SU-DHL-6 (cell line): Measurements from ENCODE around the gene FLT3LG.

Experiments used
- CTCF ChIP-seq: fragments of 200-600 bp; sonication (generic); IDR thresholded peaks from one replicate; pipeline ENCODE4 v1.5.1; 2017; ENCODE audit warnings: antibody characterized with exemption, mild to moderate bottlenecking, low read length, moderate library complexity; ENCODE audit not compliant: insufficient read depth, poor library complexity, severe bottlenecking
- EZH2phosphoT487 ChIP-seq: fragments of 200-600 bp; sonication (generic), shearing (Covaris generic); conservative IDR thresholded peaks from 2 replicates; pipeline ENCODE4 v1.6.1; 2018; ENCODE audit warnings: mild to moderate bottlenecking, antibody characterized with exemption, low read length, moderate library complexity, mixed read lengths

GRCh38 chr19:49468746-49469447 lies 5.1 kb upstream of the FLT3LG start:
- TF ChIP-seq EZH2phosphoT487 (no peak), CTCF (no peak)
